HUES48 (cell line): ENCODE data around the gene ZNF888.
A peak's percentile ranks its signal among the peaks of the same experiment; 100 is the strongest.

Experiments used
- H3K27ac ChIP-seq: one replicate; pipeline ENCODE4 v1.7.0; 2013; ENCODE audit warnings: low read depth, low read length, inconsistent platforms
- H3K27me3 ChIP-seq: 2 replicates; pipeline ENCODE4 v1.6.1; 2013; ENCODE audit warnings: mild to moderate bottlenecking, low read length; ENCODE audit not compliant: control insufficient read depth, insufficient read depth
- H3K36me3 ChIP-seq: 2 replicates; pipeline ENCODE4 v1.6.1; 2013; ENCODE audit warnings: low read length; ENCODE audit not compliant: control insufficient read depth, insufficient read depth
- H3K4me1 ChIP-seq: 2 replicates; pipeline ENCODE4 v1.6.1; 2013; ENCODE audit warnings: mild to moderate bottlenecking, low read length; ENCODE audit not compliant: control insufficient read depth, insufficient read depth
- H3K4me3 ChIP-seq: 2 replicates; pipeline ENCODE4 v1.5.1; 2013; ENCODE audit warnings: mild to moderate bottlenecking, low read depth, low read length
- H3K9ac ChIP-seq: 2 replicates; pipeline ENCODE4 v1.6.1; 2013; ENCODE audit warnings: mild to moderate bottlenecking, low read depth, low read length, moderate library complexity
- H3K9me3 ChIP-seq: 2 replicates; pipeline ENCODE4 v1.6.1; 2013; ENCODE audit warnings: low read length; ENCODE audit not compliant: control insufficient read depth, insufficient read depth

ZNF888 gene

GRCh38 chr19:52922841-52923777 is at the start of gene ZNF888:
TSS of gene ZNF888 (minus strand) at chr19:52923428. CDS start at chr19:52917873, 5,555 bp downstream.
- Histone ChIP-seq H3K9me3 (no peaks in the 10 kb centered on the region), H3K4me3 (peak within 1 kb of the TSS; percentile 93), H3K4me1 (peaks cover 8% of the 10 kb centered on the region), H3K36me3 (peaks cover 5% of the 10 kb centered on the region), H3K27me3 (no peaks in the 10 kb centered on the region), H3K9ac (peak within 1 kb of the TSS; percentile 87), H3K27ac (peak within 1 kb of the TSS; percentile 89)

GRCh38 chr19:52967772-52968171 is 44.5 kb upstream of the ZNF888 start:
- no peaks in the 10 kb centered on the region for H3K9me3 ChIP-seq
- H3K4me1 ChIP-seq: 0 out of 2 replicates have a peak, but pooled peaks cover 6% of the 10 kb centered on the region
- no peaks in the 10 kb centered on the region for H3K36me3 ChIP-seq
- H3K4me3 ChIP-seq: no peak overlapping the region
- H3K27ac ChIP-seq: no peak overlapping the region
- H3K9ac ChIP-seq: no peak overlapping the region
- no peaks in the 10 kb centered on the region for H3K27me3 ChIP-seq

DNA sequence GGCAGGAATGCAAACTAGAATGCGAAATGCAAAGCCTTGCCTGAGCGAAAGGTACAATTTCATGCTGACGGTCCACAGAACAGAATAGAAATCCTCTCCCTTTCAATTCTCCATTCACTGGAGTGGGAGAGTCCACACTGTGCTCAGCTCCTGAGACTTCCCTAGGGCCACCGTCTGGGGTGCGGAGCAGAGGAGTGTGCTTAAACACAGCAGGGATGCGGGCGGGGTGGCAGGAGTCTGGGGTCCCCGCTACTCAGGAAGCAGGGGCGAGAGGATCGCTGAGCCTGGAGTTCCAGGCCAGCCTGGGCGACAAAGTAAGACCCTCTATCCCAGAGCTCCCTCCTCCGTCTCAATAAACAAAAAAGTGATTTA is 40.0 kb upstream of the ZNF888 start:
- peak overlapping the region; percentile 89 for H3K27ac ChIP-seq

DNA sequence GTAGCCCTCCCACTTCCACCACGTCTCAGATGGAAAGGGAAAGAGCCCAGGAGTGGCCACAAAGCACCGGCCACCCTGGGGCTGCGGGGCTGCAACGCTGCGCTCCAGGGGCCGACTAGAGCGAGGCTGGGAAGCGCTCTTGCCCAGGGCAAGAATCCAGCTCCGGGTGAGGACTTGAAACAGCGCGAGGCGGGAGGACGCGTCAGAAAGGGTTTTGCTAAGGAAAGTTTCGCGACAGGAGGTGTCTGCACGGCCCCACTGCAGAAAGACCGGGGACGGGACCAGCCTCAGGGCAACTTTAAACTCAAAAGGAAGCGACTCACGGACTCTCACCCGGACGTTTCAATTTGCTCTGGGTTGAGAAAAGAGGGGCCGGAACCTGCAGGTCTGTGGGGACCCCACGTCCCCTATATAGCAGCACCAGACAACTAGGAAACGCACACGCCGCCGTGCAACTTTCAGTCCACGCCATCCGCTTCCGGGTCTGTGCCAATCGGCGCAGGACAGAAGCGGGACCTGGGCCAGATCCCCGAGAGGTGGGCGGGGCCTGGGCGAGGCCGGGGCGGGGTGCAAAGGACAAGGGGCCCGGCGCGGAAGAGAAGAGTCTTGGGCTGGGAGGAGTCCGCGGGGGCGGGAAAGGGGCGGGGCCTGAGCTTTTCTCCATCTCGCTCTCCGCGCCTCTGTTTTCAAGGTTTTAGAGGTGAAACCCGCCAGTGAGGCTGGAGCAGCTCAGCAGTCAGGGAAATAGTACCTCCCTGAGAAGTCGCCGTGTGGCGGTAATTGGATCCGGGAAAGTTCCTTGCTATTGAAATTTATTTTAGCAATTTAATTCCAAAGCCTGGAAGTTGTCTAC is 39.4 kb upstream of the ZNF888 start, which contains the start of gene ZNF816:
Gene ZNF816, minus strand, starts transcription at position 488 of the 853 bp plus-strand sequence. CDS start 6,792 bp downstream, outside the sequence.
- Histone ChIP-seq H3K4me3 (peak within 1 kb of the TSS; percentile 97), H3K4me1 (peaks cover 10% of the 10 kb centered on the region; the same call in 1 of the 2 replicates), H3K9ac (peak within 1 kb of the TSS; percentile 73), H3K27ac (peak within 1 kb of the TSS; percentile 89), H3K36me3 (peaks cover 15% of the 10 kb centered on the region; the same call in 1 of the 2 replicates), H3K9me3 (peaks cover 6% of the 10 kb centered on the region; the same call in 1 of the 2 replicates), H3K27me3 (no peaks in the 10 kb centered on the region)

More for the DNA sequence above, 40.0 kb upstream of the ZNF888 start:
- H3K4me3 ChIP-seq: peak overlapping the region; percentile 83
- H3K27me3 ChIP-seq: no peaks in the 10 kb centered on the region
- 0 out of 2 replicates have a peak, but pooled peaks cover 4% of the 10 kb centered on the region for H3K9me3 ChIP-seq
- peaks cover 10% of the 10 kb centered on the region; the same call in 1 of the 2 replicates for H3K4me1 ChIP-seq
- peak overlapping the region; percentile 25; the same call in 1 of the 2 replicates for H3K9ac ChIP-seq
- peaks cover 15% of the 10 kb centered on the region; the same call in 1 of the 2 replicates for H3K36me3 ChIP-seq

DNA sequence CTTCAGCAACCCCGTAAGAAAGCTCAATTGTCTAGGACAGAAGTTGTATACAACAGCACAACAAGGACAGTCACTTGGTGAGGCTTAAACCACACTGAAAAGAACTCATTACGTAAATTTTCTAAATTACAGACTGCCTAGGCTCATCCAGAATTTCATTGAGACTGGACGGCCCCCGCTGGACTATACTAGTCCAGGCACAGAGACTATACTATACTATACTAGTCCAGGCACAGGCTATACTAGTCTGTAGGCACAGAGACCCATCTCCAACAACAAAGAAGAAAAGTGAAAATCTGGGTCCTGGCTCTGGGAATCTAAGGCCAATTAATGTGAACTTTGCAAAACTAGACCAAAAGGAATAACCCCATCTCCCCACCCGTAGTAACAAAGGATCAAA is 38.8 kb upstream of the ZNF888 start:
- H3K9me3 ChIP-seq: peaks cover 8% of the 10 kb centered on the region; the same call in 1 of the 2 replicates

GRCh38 chr19:52959613-52960295 is 36.5 kb upstream of the ZNF888 start:
- Histone ChIP-seq H3K36me3 (peaks cover 41% of the 10 kb centered on the region), H3K9ac (no peak overlapping the region), H3K27ac (no peak overlapping the region), H3K4me3 (no peak overlapping the region), H3K4me1 (peaks cover 10% of the 10 kb centered on the region; the same call in 1 of the 2 replicates), H3K27me3 (no peaks in the 10 kb centered on the region), H3K9me3 (peaks cover 10% of the 10 kb centered on the region; the same call in 1 of the 2 replicates)

More for the DNA sequence above, 38.8 kb upstream of the ZNF888 start:
- H3K9ac ChIP-seq: peak overlapping the region; percentile 73
- peak overlapping the region; percentile 80 for H3K27ac ChIP-seq
- H3K4me3 ChIP-seq: peak overlapping the region; percentile 97
- peaks cover 19% of the 10 kb centered on the region; the same call in 1 of the 2 replicates for H3K36me3 ChIP-seq
- H3K4me1 ChIP-seq: peaks cover 10% of the 10 kb centered on the region; the same call in 1 of the 2 replicates
- no peaks in the 10 kb centered on the region for H3K27me3 ChIP-seq

DNA sequence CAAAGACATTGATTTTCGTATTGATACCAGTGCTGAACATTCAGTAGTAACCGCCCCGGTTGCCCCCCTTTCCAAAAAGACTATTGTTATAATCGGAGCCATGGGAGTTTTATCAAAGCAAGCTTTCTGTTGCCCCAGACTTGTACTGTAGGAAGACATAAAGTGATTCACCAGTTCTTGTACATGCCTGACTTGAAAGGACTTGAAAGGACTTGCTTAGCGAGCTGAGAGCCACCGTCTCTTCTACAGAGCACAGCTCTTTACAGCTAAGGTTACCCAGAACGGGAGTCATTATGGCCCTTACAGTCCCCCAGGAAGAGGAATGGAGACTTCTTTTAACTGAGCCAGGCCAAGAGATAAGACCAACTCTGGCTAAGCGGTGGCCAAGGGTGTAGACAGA is 34.4 kb upstream of the ZNF888 start:
- Histone ChIP-seq H3K9me3 (peaks cover 14% of the 10 kb centered on the region), H3K27ac (no peak overlapping the region), H3K4me3 (no peak overlapping the region), H3K9ac (no peak overlapping the region), H3K4me1 (peaks cover 5% of the 10 kb centered on the region; the same call in 1 of the 2 replicates), H3K36me3 (peaks cover 59% of the 10 kb centered on the region), H3K27me3 (no peaks in the 10 kb centered on the region)

DNA sequence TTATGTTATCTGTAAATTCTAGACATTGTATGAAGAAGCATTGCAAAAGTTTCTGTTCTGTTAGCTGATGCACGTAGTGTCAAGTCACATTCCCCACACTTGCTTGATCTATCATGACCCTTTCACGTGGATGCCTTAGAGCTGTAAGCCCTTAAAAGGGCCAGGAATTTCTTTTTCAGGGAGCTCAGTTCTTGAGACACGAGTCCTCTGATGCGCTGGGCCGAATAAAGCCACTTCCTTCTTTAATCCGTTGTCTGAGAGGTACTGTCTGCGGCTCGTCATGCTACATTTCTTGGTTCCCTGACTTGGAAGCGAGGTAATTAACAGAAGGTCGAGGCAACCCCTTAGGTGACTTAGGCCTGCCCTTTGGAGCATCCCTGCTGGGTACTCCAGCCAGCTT is 33.7 kb upstream of the ZNF888 start:
- H3K4me1 ChIP-seq: peaks cover 4% of the 10 kb centered on the region; the same call in 1 of the 2 replicates
- no peaks in the 10 kb centered on the region for H3K27me3 ChIP-seq
- H3K9me3 ChIP-seq: peaks cover 20% of the 10 kb centered on the region
- H3K36me3 ChIP-seq: peaks cover 66% of the 10 kb centered on the region
- H3K9ac ChIP-seq: no peak overlapping the region
- no peak overlapping the region for H3K4me3 ChIP-seq
- no peak overlapping the region for H3K27ac ChIP-seq

DNA sequence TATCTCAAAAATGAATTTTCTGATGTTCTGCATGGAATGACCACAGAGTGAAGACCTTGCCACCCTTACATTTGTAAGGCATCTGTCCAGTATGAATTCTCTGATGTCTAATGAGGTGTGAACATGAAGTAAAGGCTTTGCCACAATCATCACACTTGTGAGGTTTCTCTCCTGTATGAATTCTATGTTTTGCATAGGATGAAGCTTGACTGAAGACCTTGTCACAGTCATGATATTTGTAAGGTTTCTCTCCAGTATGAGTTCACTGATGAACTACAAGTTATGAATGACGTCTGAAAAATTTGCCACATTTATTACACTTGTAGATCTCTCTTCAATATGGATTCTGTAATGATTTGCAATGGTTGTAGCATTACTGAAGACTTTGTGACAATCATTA is 26.2 kb upstream of the ZNF888 start:
- H3K4me3 ChIP-seq: no peak overlapping the region
- H3K27ac ChIP-seq: no peak overlapping the region
- peaks cover 10% of the 10 kb centered on the region for H3K4me1 ChIP-seq
- peaks cover 48% of the 10 kb centered on the region for H3K9me3 ChIP-seq
- peaks cover 51% of the 10 kb centered on the region for H3K36me3 ChIP-seq
- H3K27me3 ChIP-seq: no peaks in the 10 kb centered on the region
- no peak overlapping the region for H3K9ac ChIP-seq
